A549 (cell line): ENCODE results near the gene HPCAL1. TPM values are rescaled to one million over a fixed set of nuclear protein-coding genes. Genes with fewer than 3 reads are reported as not detected.

ENCODE experiments used
- ATAC-seq, 2 experiments: fragments of 200-7000 bp in 1 of 2; fragments of >200 bp in 1 of 2; cut with Nextera tagmentation in 1 of 2; cut with Tn5 transposase in 1 of 2; 3 replicates each; pipeline versions ENCODE4 v1.8.0 to v1.9.1; 2018 to 2020; ENCODE audit warnings: mild to moderate bottlenecking in 1 of 2, moderate library complexity in 1 of 2
- CTCF ChIA-PET: fragments of 300-600 bp; sonication (Branson Sonifier 250); formaldehyde crosslinking; extraction: SDS; loops from one replicate; lab custom pipeline; 2021; ENCODE audit warnings: antibody characterized with exemption, inconsistent platforms; lab: Yijun Ruan, JAX
- POLR2A ChIA-PET: fragments of 350-600 bp; formaldehyde crosslinking; extraction: SDS; loops from one replicate; lab custom pipeline; 2021; ENCODE audit warnings: antibody characterized with exemption, inconsistent platforms; lab: Yijun Ruan, JAX
- DNase-seq, 2 experiments: peaks; one replicate each; pipeline versions ENCODE4 v3.0.0 to v3.0.0-alpha.2; 2011 to 2016; ENCODE audit warnings: low read depth in 1 of 2, low spot score in 1 of 2
- FAIRE-seq: peaks from 2 replicates; lab custom pipeline; 2011; peaks lifted over from hg19 to GRCh38; lab: Jason Lieb, UNC
- H3K27ac ChIP-seq, 2 experiments: fragments of >200 bp; sonication (Bioruptor Twin); formaldehyde crosslinking; 3 replicates each; pipeline ENCODE4 v1.5.1; 2016 to 2017
- H3K4me1 ChIP-seq: fragments of >200 bp; sonication (Bioruptor Twin); formaldehyde crosslinking; 3 replicates; pipeline ENCODE4 v1.6.1; 2016
- H3K4me2 ChIP-seq: fragments of >200 bp; sonication (Bioruptor Twin); formaldehyde crosslinking; 3 replicates; pipeline ENCODE4 v1.6.1; 2016
- H3K4me3 ChIP-seq: fragments of >200 bp; sonication (Bioruptor Twin); formaldehyde crosslinking; 3 replicates; pipeline ENCODE4 v1.5.1; 2016
- H3K9me3 ChIP-seq: fragments of >200 bp; sonication (Bioruptor Twin); formaldehyde crosslinking; 3 replicates; pipeline ENCODE4 v1.6.1; 2016
- BHLHE40 ChIP-seq: IDR thresholded peaks from 2 replicates; pipeline ENCODE4 v1.6.1; 2012; ENCODE audit warnings: low read depth, low read length, inconsistent platforms
- CBX2 ChIP-seq: fragments of 200-600 bp; sonication (generic); IDR thresholded peaks from 2 replicates; pipeline ENCODE4 v1.6.1; 2016; ENCODE audit warnings: low read depth, mild to moderate bottlenecking, borderline replicate concordance
- CHD2 ChIP-seq: fragments of 150-350 bp; IDR thresholded peaks from 2 replicates; pipeline ENCODE4 v1.6.1; 2014; ENCODE audit warnings: low read length; ENCODE audit not compliant: partially characterized antibody
- EP300 ChIP-seq, 2 experiments: fragments of >200 bp; sonication (Bioruptor Twin); formaldehyde crosslinking; IDR thresholded peaks; 2 replicates in 1 of 2; 3 replicates in 1 of 2; pipeline ENCODE4 v1.6.1; 2016 to 2017
- FOSB ChIP-seq: fragments of 250-450 bp; sonication (Bioruptor Pico); IDR thresholded peaks from 2 replicates; pipeline ENCODE4 v1.5.0; 2020; ENCODE audit warnings: mild to moderate bottlenecking, moderate library complexity
- FOXS1 ChIP-seq: fragments of 250-450 bp; sonication (Bioruptor Pico); IDR thresholded peaks from 2 replicates; pipeline ENCODE4 v1.5.0; 2020; ENCODE audit warnings: mild to moderate bottlenecking, moderate library complexity
- GATA3 ChIP-seq: IDR thresholded peaks from 2 replicates; pipeline ENCODE4 v1.6.1; 2012; ENCODE audit warnings: borderline replicate concordance
- HOXB13 ChIP-seq: fragments of 250-450 bp; sonication (Bioruptor Pico); IDR thresholded peaks from 2 replicates; pipeline ENCODE4 v1.5.0; 2020; ENCODE audit warnings: low read depth, mild to moderate bottlenecking, moderate library complexity
- JUN ChIP-seq, 2 experiments: fragments of >200 bp; sonication (Bioruptor Twin); formaldehyde crosslinking; IDR thresholded peaks; 2 replicates in 1 of 2; 3 replicates in 1 of 2; pipeline ENCODE4 v1.6.1; 2016 to 2017
- KDM1A ChIP-seq: fragments of 200-600 bp; sonication (generic); IDR thresholded peaks from 2 replicates; pipeline ENCODE4 v1.6.1; 2016; ENCODE audit warnings: low read depth, mild to moderate bottlenecking
- KDM5A ChIP-seq: fragments of 200-600 bp; sonication (generic); IDR thresholded peaks from 2 replicates; pipeline ENCODE4 v1.6.1; 2016; ENCODE audit warnings: antibody characterized with exemption, mild to moderate bottlenecking
- MAFK ChIP-seq: fragments of 450-650 bp; IDR thresholded peaks from 2 replicates; pipeline ENCODE4 v1.6.1; 2014; ENCODE audit not compliant: partially characterized antibody
- MAZ ChIP-seq: fragments of 150-350 bp; IDR thresholded peaks from 2 replicates; pipeline ENCODE4 v1.6.1; 2014; ENCODE audit warnings: antibody characterized with exemption, low read depth, low read length, borderline replicate concordance
- NR3C1 ChIP-seq: fragments of >200 bp; sonication (Bioruptor Twin); formaldehyde crosslinking; IDR thresholded peaks from 3 replicates; pipeline ENCODE4 v1.6.1; 2017
- POLR2AphosphoS2 ChIP-seq: conservative IDR thresholded peaks from 2 replicates; pipeline ENCODE4 v1.6.1; 2012; ENCODE audit warnings: low read length, improper control_type of control experiment, inconsistent platforms
- RAD21 ChIP-seq, 2 experiments: fragments of >200 bp in 1 of 2; sonication (Bioruptor Twin) in 1 of 2; formaldehyde crosslinking in 1 of 2; IDR thresholded peaks in 1 of 2; conservative IDR thresholded peaks in 1 of 2; 2 replicates in 1 of 2; 3 replicates in 1 of 2; pipeline ENCODE4 v1.6.1; 2012 to 2018; ENCODE audit warnings: inconsistent platforms in 1 of 2
- RARB ChIP-seq: fragments of 250-450 bp; sonication (Bioruptor Pico); IDR thresholded peaks from 2 replicates; pipeline ENCODE4 v1.8.0; 2021; ENCODE audit warnings: mild to moderate bottlenecking, moderate library complexity
- RNF2 ChIP-seq: fragments of 200-600 bp; sonication (generic); IDR thresholded peaks from 2 replicates; pipeline ENCODE4 v1.6.1; 2016; ENCODE audit warnings: low read depth, mild to moderate bottlenecking, antibody characterized with exemption, moderate library complexity, borderline replicate concordance
- SMC3 ChIP-seq: fragments of >200 bp; sonication (Bioruptor Twin); formaldehyde crosslinking; IDR thresholded peaks from 3 replicates; pipeline ENCODE4 v1.6.1; 2018; ENCODE audit warnings: inconsistent platforms
- SREBF2 ChIP-seq: fragments of 450-650 bp; IDR thresholded peaks from 2 replicates; pipeline ENCODE4 v1.6.1; 2014; ENCODE audit warnings: mild to moderate bottlenecking, moderate library complexity
- ZC3H11A ChIP-seq: fragments of 450-650 bp; IDR thresholded peaks from 2 replicates; pipeline ENCODE4 v1.6.1; 2014; ENCODE audit warnings: antibody characterized with exemption, mild to moderate bottlenecking
- ZNF302 ChIP-seq: fragments of 250-450 bp; sonication (Bioruptor Pico); IDR thresholded peaks from 2 replicates; pipeline ENCODE4 v1.9.0; 2021; ENCODE audit warnings: inconsistent platforms, mild to moderate bottlenecking, moderate library complexity
- WGBS: methylation state at CpG from one replicate; pipeline ENCODE4 v1.1.6; 2017; ENCODE audit errors: missing lambda C conversion rate; 5-methylcytosine and 5-hydroxymethylcytosine counted together
- polyA plus RNA-seq, 4 experiments: library from polyadenylated mRNA; depleted of rRNA in 3 of 4; stranded (reverse); fragments of >200 nt; fragmentation: RNase III in 1 of 4; extraction: RNeasy Plus Mini Kit Qiagen cat#74134 plus additional on column Dnase treatment in 1 of 4; gene quantifications; 2 replicates in 3 of 4; 3 replicates in 1 of 4; pipeline ENCODE4 v1.2.3, GENCODE V29; 2011 to 2017
- TF ChIP-seq, protein P1 (sequence below): fragments of 200-600 bp; sonication (generic); IDR thresholded peaks from 2 replicates; pipeline ENCODE4 v1.6.1; 2016; ENCODE audit warnings: antibody characterized with exemption, mild to moderate bottlenecking, moderate library complexity
- TF ChIP-seq, protein P2 (sequence below): fragments of 250-450 bp; sonication (Bioruptor Pico); IDR thresholded peaks from 2 replicates; pipeline ENCODE4 v1.5.0; 2020; ENCODE audit warnings: low read depth, mild to moderate bottlenecking, moderate library complexity
- TF ChIP-seq, protein P3 (sequence below): fragments of >200 bp; sonication (Bioruptor Twin); formaldehyde crosslinking; IDR thresholded peaks from 2 replicates; pipeline ENCODE4 v1.6.1; 2016

The HPCAL1 gene
- polyA plus RNA-seq, 2 of the 4 experiments (the other 2 are of a cell fraction), result 44.4 to 66.4 TPM

DNA sequence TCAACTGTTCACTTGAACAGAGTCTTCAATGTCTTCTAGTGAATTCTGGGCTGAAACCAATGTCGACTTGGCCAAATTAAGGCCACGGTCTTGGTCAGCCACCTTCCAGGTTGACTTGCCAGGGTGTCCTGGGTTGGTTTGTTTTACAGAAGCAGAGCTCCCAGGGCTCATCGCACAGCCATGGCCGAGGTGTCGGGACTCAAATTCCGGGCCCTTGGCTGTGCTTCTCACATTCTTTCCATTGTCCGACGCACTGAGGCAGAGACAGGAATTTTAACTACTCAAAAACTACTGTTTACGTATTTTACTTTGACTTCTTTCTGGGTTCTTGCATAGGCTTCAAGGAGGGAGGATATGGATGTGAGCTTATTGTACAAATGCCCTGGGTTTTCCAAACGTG lies 51.7 kb downstream of the HPCAL1 start:
- TF ChIP-seq BHLHE40, result no peak
- TF ChIP-seq FOXS1 (CRISPR knock-in tag), result no peak
- TF ChIP-seq RNF2, result no peak
- no peak for TF ChIP-seq NR3C1
- TF ChIP-seq, protein P1, sequence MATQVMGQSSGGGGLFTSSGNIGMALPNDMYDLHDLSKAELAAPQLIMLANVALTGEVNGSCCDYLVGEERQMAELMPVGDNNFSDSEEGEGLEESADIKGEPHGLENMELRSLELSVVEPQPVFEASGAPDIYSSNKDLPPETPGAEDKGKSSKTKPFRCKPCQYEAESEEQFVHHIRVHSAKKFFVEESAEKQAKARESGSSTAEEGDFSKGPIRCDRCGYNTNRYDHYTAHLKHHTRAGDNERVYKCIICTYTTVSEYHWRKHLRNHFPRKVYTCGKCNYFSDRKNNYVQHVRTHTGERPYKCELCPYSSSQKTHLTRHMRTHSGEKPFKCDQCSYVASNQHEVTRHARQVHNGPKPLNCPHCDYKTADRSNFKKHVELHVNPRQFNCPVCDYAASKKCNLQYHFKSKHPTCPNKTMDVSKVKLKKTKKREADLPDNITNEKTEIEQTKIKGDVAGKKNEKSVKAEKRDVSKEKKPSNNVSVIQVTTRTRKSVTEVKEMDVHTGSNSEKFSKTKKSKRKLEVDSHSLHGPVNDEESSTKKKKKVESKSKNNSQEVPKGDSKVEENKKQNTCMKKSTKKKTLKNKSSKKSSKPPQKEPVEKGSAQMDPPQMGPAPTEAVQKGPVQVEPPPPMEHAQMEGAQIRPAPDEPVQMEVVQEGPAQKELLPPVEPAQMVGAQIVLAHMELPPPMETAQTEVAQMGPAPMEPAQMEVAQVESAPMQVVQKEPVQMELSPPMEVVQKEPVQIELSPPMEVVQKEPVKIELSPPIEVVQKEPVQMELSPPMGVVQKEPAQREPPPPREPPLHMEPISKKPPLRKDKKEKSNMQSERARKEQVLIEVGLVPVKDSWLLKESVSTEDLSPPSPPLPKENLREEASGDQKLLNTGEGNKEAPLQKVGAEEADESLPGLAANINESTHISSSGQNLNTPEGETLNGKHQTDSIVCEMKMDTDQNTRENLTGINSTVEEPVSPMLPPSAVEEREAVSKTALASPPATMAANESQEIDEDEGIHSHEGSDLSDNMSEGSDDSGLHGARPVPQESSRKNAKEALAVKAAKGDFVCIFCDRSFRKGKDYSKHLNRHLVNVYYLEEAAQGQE, result no peak
- TF ChIP-seq MAZ, result no peak
- no peak for TF ChIP-seq EP300 (IDR thresholded peaks at IDR 0.05)
- TF ChIP-seq MAFK, result no peak
- ATAC-seq (no peak), FAIRE-seq (no peak), DNase-seq (no peak)
- Histone ChIP-seq H3K4me2 (no peak overlapping the region), H3K4me1 (peaks cover 12% of the 10 kb centered on the region; the same call in 2 of the 3 replicates), H3K27ac (no peak overlapping the region), H3K9me3 (no peaks in the 10 kb centered on the region), H3K4me3 (no peak overlapping the region)
- ChIA-PET CTCF (interaction anchor here (1.1 to 1.6 kb wide), 6 partner anchors 10 to 230 kb away, joined by 3 to 6 read pairs (median 5); no protein-coding TSS in a partner anchor), POLR2A (no interaction called here)
- WGBS, result 94% methylated on average over 10 of the region's 10 CpGs

DNA sequence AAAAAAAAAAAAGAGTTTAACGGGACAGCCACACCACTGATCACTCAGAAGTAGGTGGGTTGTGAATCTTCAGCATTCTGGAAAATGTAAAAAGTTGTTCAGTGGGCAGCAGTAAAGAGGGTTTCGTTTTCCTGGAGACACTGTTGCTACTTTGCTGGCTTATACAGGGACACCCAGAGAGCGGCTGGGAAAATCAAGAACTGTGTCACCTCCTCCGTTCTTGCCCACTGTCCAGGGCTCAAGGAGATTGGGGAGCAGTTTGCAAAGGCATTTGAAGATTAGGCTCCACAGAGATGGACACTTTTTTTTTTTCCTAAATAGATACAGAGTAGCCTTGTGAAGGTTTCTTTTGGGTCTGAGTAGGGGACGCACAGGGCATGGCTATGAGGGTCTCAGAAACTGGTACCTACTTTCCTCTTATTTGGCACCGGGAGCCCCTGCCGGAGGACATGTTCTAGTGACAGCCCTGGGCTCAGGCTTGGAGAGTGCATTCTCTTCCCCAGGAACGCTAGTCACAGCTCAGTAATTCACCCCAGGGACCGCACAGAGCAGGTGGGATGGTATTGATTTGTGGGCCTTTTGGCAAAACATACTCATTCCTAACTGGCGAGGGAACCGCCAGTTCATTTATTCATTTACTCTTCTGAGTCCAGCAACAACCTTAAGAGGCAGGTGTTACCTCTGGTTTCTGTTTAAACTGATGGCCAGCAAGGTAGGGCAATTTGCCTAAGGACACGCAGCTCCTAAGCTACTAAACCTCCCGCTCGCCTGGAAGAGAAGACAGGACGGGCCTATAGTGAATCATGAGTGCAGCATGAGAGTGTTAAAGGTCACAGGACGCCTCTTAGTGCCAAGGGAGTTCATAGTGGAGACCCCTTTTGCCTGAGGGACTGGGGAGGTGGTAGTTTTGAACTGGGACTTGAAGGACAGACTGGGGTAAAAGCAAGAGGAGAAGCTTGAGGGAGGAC lies 53.1 kb downstream of the HPCAL1 start:
- CTCF ChIA-PET, result interaction anchor here (1.1 to 1.5 kb wide), 5 partner anchors 8 to 84 kb away, joined by 3 to 6 read pairs (median 3); no protein-coding TSS in a partner anchor
- Histone ChIP-seq H3K27ac (peak overlapping the region in 1 of 2 experiments; percentile 30; a peak in 1 of 6 replicates), H3K4me3 (no peak overlapping the region), H3K4me1 (peaks cover 12% of the 10 kb centered on the region; the same call in 2 of the 3 replicates), H3K4me2 (no peak overlapping the region), H3K9me3 (no peaks in the 10 kb centered on the region)
- no peak for FAIRE-seq
- DNase-seq, result no peak
- no peak for TF ChIP-seq CBX2
- no peak for TF ChIP-seq POLR2AphosphoS2
- TF ChIP-seq ZNF302 (CRISPR knock-in tag), result no peak
- no peak for TF ChIP-seq ZC3H11A
- TF ChIP-seq KDM5A, result no peak
- no peak for TF ChIP-seq FOSB (CRISPR knock-in tag)
- TF ChIP-seq, protein P2, sequence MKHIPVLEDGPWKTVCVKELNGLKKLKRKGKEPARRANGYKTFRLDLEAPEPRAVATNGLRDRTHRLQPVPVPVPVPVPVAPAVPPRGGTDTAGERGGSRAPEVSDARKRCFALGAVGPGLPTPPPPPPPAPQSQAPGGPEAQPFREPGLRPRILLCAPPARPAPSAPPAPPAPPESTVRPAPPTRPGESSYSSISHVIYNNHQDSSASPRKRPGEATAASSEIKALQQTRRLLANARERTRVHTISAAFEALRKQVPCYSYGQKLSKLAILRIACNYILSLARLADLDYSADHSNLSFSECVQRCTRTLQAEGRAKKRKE (CRISPR knock-in tag), result no peak
- TF ChIP-seq RNF2, result no peak
- TF ChIP-seq MAZ, result no peak
- TF ChIP-seq, protein P3, sequence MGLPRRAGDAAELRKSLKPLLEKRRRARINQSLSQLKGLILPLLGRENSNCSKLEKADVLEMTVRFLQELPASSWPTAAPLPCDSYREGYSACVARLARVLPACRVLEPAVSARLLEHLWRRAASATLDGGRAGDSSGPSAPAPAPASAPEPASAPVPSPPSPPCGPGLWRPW, result no peak
- TF ChIP-seq RARB, result no peak
- TF ChIP-seq RAD21 (conservative IDR thresholded peaks at IDR 0.05 in 1 of 2, IDR thresholded peaks at IDR 0.05 in 1 of 2), result no peak
- no peak for TF ChIP-seq CHD2
- TF ChIP-seq SMC3, result no peak
- TF ChIP-seq GATA3, result no peak
- no peak for TF ChIP-seq KDM1A
- no peak for TF ChIP-seq JUN (IDR thresholded peaks at IDR 0.05)
- no peak for TF ChIP-seq HOXB13
- TF ChIP-seq SREBF2, result no peak
- 85% methylated on average over 16 of the region's 16 CpGs for WGBS
- POLR2A ChIA-PET, result no interaction called here
- ATAC-seq, result peak in 1 of 2 experiments; percentile 18; a peak in 2 of 6 replicates
